Left ventricle myocardium superior (tissue), 1 donor: Measurements from ENCODE around the gene HBM. TPM values are rescaled to one million over a fixed set of nuclear protein-coding genes. Genes with fewer than 3 reads are reported as not detected.
"Not testable (repeated sequence)": the region's sequence is repeated elsewhere in the genome, so short reads cannot be mapped to it uniquely, and the experiment has no call there.

Source experiments
- ATAC-seq: fragments of 200-7000 bp; cut with Tn5 transposase; one replicate; pipeline ENCODE4 v1.9.1; 2020; ENCODE audit warnings: mild to moderate bottlenecking, moderate library complexity
- DNase-seq: peaks from one replicate; pipeline ENCODE4 v3.0.0-alpha.2; 2020
- intact Hi-C: fragments of 100-400 bp; cut with micrococcal nuclease; formaldehyde crosslinking; loops from one replicate; pipeline ENCODE4 v1.11.0; 2022
- total RNA-seq: library from RNA; stranded (reverse); fragmentation: NEBNext Ultra II Directional; extraction: Animal tissue kit (Norgen Biotek cat#: 25700); gene quantifications from one replicate; pipeline ENCODE4 v1.2.1, GENCODE V29; 2021
- donor health status: DM: no; HTN: yes; CAD: no; lungs with severe emphysema.

The HBM gene
- total RNA-seq, 1 donor from 2014 or later = not detected

DNA sequence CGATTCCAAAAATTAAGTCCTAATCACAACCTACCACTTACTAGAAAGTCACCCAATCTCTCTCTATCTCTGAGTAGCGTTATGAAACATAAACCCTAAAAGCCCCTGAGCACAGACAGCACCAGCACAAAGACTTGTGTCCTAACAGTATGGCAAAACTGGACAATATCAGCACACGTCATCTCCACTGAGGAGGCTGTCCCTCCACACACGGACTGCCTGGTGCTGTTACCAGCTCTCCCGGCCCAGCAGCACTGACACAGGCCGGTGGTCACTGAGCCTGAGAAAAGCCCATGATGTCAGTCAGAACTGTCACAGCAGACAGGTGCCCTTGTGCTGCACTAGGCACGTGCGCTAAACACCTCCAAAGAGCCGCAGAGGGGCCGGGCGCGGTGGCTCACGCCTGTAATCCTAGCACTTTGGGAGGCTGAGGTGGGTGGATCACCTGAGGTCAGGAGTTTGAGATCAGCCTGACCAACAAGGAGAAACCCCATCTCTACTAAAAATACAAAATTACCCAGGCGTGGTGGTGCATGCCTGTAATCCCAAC, 45.9 kb downstream of the HBM start:
- peak; percentile 27 for ATAC-seq

DNA sequence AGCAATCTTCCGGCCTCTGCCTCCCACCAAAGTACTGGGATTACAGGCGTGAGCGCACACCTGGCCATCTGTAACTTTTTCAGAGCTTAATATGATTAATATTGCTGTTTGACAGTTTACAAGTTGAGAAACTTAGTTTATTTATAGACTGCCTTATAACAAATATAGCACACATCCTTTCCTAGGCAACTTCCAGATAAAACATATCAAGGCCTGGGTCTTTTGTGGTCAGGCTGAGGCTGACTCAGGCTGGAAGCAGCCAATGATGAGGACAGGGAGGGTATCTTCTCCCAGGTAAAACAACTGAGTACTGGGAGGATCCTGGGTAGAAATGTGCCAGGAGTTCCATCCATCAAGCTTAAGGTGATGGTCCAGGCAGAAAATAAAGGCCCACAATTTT, 47.2 kb downstream of the HBM start:
- ATAC-seq (peak; percentile 72), DNase-seq (no peak)
- intact Hi-C loops = no loop called here

More for the DNA sequence above, 45.9 kb downstream of the HBM start:
- DNase-seq, intact Hi-C loops: not testable (repeated sequence)

Other genes with a start within 250 kb of the HBM start
- 12.9 TPM for gene POLR3K, start 112.4 kb upstream of the HBM start, total RNA-seq
- 72.8 TPM for gene SNRNP25, start 112.2 kb upstream of the HBM start, total RNA-seq
- 20.0 TPM for gene RHBDF1, start 93.3 kb upstream of the HBM start, total RNA-seq
- 31.2 TPM for gene MPG, start 87.8 kb upstream of the HBM start, total RNA-seq
- 21.7 TPM for gene NPRL3, start 27.3 kb upstream of the HBM start, total RNA-seq
- not detected for gene HBZ, start 13.3 kb upstream of the HBM start, total RNA-seq
- gene HBA2, start 6.9 kb downstream of the HBM start, total RNA-seq = 37.2 TPM
- 48.9 TPM for gene HBA1, start 10.7 kb downstream of the HBM start, total RNA-seq
- gene HBQ1, start 14.5 kb downstream of the HBM start, total RNA-seq = not detected
- gene LUC7L, start 63.5 kb downstream of the HBM start, total RNA-seq = 25.4 TPM
- gene FAM234A, start 68.8 kb downstream of the HBM start, total RNA-seq = 143 TPM
- gene RGS11, start 110.0 kb downstream of the HBM start, total RNA-seq = 14.8 TPM
- gene ARHGDIG, start 114.6 kb downstream of the HBM start, total RNA-seq = 14.9 TPM
- gene PDIA2, start 117.2 kb downstream of the HBM start, total RNA-seq = 2.6 TPM
- gene AXIN1, start 186.7 kb downstream of the HBM start, total RNA-seq = 14.4 TPM
- gene MRPL28, start 204.6 kb downstream of the HBM start, total RNA-seq = 77.2 TPM
- gene PGAP6, start 216.0 kb downstream of the HBM start, total RNA-seq = 34.2 TPM
- 89.2 TPM for gene NME4, start 231.2 kb downstream of the HBM start, total RNA-seq
- 9.8 TPM for gene DECR2, start 235.9 kb downstream of the HBM start, total RNA-seq